HL-60 (cell line): Measurements from ENCODE around the gene SEC11C.
"Not testable (repeated sequence)": the region's sequence is repeated elsewhere in the genome, so short reads cannot be mapped to it uniquely, and the experiment has no call there.

ENCODE experiments used
- DNase-seq, 2 experiments: peaks; one replicate each; pipeline ENCODE4 v3.0.0-alpha.2; 2010 to 2020; ENCODE audit warnings: low read depth in 1 of 2, low spot score in 1 of 2
- H3K27ac ChIP-seq: fragments of 250-450 bp; sonication (Bioruptor Pico); replicated peaks from 2 replicates; pipeline ENCODE4 v1.5.1; 2020; ENCODE audit warnings: mild to moderate bottlenecking, moderate library complexity
- H3K27me3 ChIP-seq: fragments of 250-450 bp; sonication (Bioruptor Pico); 2 replicates; pipeline ENCODE4 v1.5.1; 2021; ENCODE audit warnings: mild to moderate bottlenecking, moderate library complexity; ENCODE audit not compliant: insufficient read depth, poor library complexity, severe bottlenecking
- H3K4me3 ChIP-seq: replicated peaks from 2 replicates; pipeline ENCODE4 v1.5.1; 2011; ENCODE audit warnings: mild to moderate bottlenecking, control low read depth, low read length; ENCODE audit not compliant: insufficient read depth
- GABPA ChIP-seq: IDR thresholded peaks from 2 replicates; pipeline ENCODE4 v1.6.1; 2012; ENCODE audit warnings: low read depth
- POLR2AphosphoS5 ChIP-seq: IDR thresholded peaks from 2 replicates; pipeline ENCODE4 v1.6.1; 2012; ENCODE audit warnings: low read depth
- SPI1 ChIP-seq: IDR thresholded peaks from 2 replicates; pipeline ENCODE4 v1.6.1; 2012; ENCODE audit warnings: low read depth, mild to moderate bottlenecking, borderline replicate concordance
- TF ChIP-seq, protein P1 (sequence below): IDR thresholded peaks from 2 replicates; pipeline ENCODE4 v1.6.1; 2012; ENCODE audit warnings: low read depth; ENCODE audit not compliant: insufficient replicate concordance
- TF ChIP-seq, protein P2 (sequence below): IDR thresholded peaks from one replicate; pipeline ENCODE4 v1.5.1; 2011; ENCODE audit warnings: low read length, control low read depth, inconsistent platforms; ENCODE audit not compliant: insufficient read depth

The SEC11C gene

GRCh38 chr18:59141294-59142068 lies 1.8 kb downstream of the SEC11C start:
- no peak overlapping the region for H3K4me3 ChIP-seq
- H3K27ac ChIP-seq = no peak overlapping the region
- DNase-seq = no peak
- no peaks in the 10 kb centered on the region for H3K27me3 ChIP-seq
- TF ChIP-seq POLR2AphosphoS5 (no peak), GABPA (no peak), SPI1 (no peak)
- TF ChIP-seq, protein P1, sequence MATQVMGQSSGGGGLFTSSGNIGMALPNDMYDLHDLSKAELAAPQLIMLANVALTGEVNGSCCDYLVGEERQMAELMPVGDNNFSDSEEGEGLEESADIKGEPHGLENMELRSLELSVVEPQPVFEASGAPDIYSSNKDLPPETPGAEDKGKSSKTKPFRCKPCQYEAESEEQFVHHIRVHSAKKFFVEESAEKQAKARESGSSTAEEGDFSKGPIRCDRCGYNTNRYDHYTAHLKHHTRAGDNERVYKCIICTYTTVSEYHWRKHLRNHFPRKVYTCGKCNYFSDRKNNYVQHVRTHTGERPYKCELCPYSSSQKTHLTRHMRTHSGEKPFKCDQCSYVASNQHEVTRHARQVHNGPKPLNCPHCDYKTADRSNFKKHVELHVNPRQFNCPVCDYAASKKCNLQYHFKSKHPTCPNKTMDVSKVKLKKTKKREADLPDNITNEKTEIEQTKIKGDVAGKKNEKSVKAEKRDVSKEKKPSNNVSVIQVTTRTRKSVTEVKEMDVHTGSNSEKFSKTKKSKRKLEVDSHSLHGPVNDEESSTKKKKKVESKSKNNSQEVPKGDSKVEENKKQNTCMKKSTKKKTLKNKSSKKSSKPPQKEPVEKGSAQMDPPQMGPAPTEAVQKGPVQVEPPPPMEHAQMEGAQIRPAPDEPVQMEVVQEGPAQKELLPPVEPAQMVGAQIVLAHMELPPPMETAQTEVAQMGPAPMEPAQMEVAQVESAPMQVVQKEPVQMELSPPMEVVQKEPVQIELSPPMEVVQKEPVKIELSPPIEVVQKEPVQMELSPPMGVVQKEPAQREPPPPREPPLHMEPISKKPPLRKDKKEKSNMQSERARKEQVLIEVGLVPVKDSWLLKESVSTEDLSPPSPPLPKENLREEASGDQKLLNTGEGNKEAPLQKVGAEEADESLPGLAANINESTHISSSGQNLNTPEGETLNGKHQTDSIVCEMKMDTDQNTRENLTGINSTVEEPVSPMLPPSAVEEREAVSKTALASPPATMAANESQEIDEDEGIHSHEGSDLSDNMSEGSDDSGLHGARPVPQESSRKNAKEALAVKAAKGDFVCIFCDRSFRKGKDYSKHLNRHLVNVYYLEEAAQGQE = no peak
- TF ChIP-seq, protein P2, sequence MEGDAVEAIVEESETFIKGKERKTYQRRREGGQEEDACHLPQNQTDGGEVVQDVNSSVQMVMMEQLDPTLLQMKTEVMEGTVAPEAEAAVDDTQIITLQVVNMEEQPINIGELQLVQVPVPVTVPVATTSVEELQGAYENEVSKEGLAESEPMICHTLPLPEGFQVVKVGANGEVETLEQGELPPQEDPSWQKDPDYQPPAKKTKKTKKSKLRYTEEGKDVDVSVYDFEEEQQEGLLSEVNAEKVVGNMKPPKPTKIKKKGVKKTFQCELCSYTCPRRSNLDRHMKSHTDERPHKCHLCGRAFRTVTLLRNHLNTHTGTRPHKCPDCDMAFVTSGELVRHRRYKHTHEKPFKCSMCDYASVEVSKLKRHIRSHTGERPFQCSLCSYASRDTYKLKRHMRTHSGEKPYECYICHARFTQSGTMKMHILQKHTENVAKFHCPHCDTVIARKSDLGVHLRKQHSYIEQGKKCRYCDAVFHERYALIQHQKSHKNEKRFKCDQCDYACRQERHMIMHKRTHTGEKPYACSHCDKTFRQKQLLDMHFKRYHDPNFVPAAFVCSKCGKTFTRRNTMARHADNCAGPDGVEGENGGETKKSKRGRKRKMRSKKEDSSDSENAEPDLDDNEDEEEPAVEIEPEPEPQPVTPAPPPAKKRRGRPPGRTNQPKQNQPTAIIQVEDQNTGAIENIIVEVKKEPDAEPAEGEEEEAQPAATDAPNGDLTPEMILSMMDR = no peak

DNA sequence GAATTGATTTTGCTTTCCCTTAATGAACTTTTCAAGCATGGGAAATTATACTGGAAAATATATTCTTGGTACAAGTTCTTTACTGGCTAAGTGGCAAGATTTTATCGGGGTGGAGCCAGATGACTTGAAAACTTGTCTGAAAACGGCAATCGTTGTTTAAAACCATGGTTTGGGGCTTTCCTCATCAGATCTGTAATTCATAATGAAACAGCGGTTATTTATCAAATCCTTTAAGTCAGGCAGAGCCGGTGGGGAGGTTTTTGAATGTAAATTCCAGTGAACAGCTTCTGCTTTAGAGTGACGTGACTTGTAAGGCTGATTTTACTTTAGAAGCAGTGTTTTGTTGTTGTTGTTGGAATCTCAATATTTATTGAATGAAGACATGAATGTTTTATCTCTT lies 2.6 kb downstream of the SEC11C start:
- TF ChIP-seq GABPA (no peak), POLR2AphosphoS5 (no peak), SPI1 (no peak)
- TF ChIP-seq, protein P2 = no peak
- TF ChIP-seq, protein P1 = no peak
- no peak overlapping the region for H3K27ac ChIP-seq
- no peaks in the 10 kb centered on the region for H3K27me3 ChIP-seq
- DNase-seq = no peak
- no peak overlapping the region for H3K4me3 ChIP-seq

- not testable (repeated sequence) for DNase-seq
These were observed 3.2 kb downstream of the SEC11C start for GRCh38 chr18:59142800-59143416.

GRCh38 chr18:59143441-59143840 lies 3.8 kb downstream of the SEC11C start:
- DNase-seq = no peak
- H3K27ac ChIP-seq = no peak overlapping the region

More at GRCh38 chr18:59142800-59143416, 3.2 kb downstream of the SEC11C start:
- not testable (repeated sequence) for H3K4me3 ChIP-seq, H3K27ac ChIP-seq, H3K27me3 ChIP-seq

More at GRCh38 chr18:59143441-59143840, 3.8 kb downstream of the SEC11C start:
- H3K27me3 ChIP-seq = no peaks in the 10 kb centered on the region
- H3K4me3 ChIP-seq = no peak overlapping the region
- TF ChIP-seq, protein P2 = no peak
- TF ChIP-seq SPI1 (no peak), GABPA (no peak), POLR2AphosphoS5 (no peak)
- TF ChIP-seq, protein P1 = no peak
